Activated CD4-positive, alpha-beta T cell treated with anti-CD3 and anti-CD28 coated beads, Interleukin-2, Interleukin-4, amounts not matched to agents 100 ng/mL and 50 ng/mL, durations not matched to agents 16 hours and 8 hours (primary cell): ENCODE results near the gene CDK14.

Experiments
- DNase-seq: peaks from one replicate; pipeline ENCODE4 v3.0.0-alpha.2; 2020; ENCODE audit warnings: low spot score

CDK14 gene

DNA sequence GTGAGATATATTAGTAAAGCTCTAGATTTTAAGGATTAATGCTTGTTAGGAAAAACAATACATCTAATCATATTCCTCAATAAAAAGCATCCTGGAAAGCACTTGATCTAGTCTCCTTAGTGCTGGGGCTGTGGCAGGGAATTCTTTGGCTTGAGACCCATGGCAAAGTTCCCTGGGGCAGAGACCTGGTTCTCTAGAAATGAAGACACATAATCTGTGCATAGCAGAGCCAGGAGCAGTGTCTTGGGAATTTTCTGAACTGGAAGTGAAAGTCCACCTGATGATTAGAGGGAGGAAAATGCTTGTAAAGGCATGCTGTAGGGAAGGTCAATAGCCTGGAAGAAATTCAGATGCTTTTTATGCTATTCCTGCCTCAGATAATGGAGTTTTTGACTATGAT lies 247.4 kb downstream of the CDK14 start:
- DNase-seq = no peak

DNA sequence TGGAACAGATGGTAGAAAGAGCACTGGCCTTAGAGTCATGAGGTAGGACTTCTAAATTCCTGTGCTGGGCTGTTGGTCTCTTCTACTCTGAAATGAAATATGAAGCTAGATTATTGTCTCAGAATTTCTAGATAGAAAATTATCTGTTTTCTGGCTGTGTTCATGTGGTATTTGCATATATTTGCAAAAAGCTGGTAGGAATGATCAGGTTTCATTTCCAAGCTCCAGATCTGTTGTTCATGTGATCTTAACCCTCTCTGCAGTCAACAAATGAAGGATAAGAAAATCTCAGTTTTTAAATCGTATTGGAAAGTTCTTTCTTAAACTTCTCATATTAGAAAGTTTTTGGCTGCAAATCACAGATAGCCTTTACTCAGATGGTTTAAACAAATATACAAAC lies 248.3 kb downstream of the CDK14 start:
- no peak for DNase-seq

DNA sequence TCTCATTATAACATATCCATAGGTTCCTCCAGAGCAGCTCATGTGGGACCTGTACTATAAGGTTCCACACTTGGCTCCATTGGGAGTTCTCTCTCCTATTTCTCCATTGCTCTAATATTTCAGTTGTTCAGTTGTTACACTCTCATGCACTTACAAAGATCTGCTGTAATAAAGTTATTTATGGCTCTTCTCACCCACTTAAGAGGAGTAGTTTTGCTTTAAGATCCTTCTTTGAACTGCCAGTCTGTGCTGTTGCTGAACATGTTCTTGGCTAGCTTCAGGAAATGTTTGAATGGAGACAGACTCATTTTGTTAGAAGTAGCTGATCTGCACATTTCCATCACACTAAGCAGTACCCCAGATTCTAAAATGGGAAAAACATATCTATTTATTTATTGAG lies 250.1 kb downstream of the CDK14 start:
- DNase-seq = no peak

DNA sequence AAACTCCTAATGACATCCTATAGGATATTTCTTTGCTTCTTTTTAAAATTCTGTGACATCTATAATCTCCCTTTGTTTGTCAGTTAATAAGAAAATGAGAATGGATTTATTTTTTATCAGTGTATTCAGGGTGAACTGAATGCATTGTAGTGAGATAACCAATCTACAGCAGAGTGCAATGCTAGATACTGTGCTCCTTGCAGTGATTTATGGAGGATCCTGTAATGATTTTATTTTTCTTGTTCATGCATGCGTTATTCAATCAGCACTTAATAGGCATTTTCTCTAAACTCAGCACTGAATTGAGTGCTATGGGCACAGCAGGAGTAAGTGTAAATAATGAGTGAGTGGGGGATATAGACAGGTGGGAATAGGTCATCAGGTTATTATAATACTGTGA lies 253.9 kb downstream of the CDK14 start:
- DNase-seq = no peak

DNA sequence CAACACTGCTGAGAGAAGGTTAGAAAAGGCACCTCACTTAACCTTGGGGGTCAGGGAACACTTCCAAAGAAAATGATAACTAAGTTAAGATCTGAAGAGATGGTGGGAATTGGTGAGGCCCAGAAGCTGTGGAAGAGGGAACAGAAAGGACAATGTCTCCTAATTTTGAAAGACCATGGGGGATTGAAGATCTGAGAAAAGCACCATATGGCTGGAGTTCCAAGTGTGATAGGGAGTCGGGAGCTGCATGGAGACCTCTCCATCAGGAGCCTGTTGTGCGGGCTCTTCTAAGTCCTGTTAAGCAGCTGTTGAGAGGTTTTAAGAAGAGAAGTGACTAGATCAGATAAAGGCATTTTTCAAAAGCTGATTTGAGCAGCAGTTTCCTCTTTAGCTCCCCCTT lies 254.3 kb downstream of the CDK14 start:
- DNase-seq = no peak

DNA sequence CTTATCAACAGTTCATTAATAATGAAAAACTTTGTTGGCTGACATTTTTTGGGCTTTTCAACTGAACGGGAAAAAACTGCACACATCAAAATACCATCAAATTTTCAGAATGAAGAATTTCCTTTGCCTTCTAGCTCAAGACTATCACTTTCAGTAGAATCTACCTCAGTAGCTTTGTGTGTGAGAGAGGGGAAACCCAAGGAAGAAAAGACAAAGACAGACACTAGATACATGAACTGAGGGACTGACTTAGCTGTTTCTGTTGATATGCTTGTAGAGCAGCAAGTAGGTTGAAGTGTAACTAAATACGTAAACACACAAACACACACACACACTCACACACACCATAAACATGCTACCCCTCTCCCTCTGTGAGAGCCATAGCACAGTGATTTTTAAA lies 257.1 kb downstream of the CDK14 start:
- DNase-seq = no peak

DNA sequence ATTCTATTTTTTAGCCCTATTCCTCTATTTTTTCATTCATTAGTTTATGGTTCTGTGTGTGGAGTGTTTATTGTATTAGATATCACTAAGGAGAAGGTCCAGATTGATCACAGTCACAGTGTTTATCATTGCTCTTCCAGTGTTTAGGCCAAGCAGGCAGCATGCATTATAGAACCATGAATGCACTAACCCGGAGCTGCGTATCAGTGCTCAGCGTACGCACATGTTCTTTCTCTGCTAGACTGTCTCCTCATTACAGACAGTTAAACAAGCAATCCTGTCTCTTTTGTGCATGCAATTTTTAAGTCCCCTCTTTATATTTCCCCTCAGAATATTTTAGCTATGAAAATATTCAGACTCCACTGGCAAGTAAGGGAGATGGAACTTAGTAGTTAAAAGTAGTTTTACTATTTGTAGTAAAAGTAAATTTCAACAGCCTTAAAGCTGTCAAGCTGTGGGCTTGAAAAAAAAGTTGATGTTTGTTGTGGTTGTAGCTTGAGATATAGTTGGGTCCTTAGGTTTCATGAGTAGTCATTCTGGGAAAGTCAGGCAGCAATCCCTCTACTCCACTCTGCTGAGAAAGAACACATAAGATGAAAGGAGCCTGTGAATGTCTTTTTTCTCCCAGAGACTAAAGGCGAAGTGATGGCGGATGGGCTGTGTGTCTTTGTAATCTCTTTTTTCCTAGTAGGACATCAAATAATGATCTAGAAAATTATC lies 260.4 kb downstream of the CDK14 start:
- DNase-seq = no peak

DNA sequence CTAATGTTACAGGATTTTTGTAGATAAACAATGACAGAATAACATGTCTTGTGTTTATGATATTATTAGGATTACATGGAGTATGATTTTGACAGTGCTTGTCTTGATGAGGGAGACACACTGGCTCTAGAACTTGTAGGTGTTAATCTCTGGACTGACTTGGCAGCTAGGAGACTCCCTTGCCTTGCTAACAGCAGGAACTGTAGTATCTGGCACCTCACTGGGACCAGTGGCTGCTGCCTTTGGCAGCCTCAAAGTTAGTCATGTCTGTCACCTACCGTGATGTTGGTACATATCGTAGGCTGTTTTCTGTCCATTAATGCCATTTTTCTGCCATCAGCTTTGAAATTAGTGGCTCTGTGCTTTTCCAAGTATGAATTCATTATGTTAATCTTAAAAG lies 261.5 kb downstream of the CDK14 start:
- DNase-seq = no peak

DNA sequence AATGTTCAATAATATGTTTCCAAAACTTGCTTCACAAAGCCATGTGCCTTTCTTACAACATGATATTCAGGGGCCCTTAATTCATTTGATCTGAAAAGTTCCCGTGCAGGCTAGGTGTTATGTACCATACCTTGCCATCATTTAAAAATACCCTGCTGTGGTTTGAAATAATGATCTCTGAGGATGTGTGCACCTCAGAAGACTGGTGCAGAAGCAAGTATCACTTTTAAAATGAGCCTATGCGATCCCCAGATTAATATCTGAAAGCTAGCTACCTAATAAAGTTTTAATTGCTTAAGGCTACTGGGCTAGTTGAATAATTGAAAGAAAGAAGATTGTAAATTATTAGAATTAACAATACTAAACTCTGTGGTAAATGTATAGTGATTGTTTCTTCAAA lies 262.4 kb downstream of the CDK14 start:
- no peak for DNase-seq

DNA sequence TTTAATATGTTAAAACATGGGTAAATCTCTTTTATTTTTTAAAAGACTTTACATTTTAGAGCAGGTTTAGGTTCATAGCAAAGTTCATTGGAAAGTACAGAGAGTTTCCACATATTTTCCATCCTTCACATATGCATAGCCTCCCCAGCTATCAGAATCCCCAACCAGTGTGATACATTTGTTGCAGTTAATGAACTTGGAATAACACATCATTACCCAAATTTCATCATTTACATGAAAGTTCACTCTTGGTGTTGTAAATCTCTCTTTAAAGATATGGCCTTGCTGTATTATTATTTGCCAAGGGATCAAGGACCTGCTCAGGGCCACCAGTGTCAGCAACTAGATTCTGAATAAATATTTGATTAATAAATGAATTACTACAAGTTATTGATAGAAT lies 263.4 kb downstream of the CDK14 start:
- no peak for DNase-seq

DNA sequence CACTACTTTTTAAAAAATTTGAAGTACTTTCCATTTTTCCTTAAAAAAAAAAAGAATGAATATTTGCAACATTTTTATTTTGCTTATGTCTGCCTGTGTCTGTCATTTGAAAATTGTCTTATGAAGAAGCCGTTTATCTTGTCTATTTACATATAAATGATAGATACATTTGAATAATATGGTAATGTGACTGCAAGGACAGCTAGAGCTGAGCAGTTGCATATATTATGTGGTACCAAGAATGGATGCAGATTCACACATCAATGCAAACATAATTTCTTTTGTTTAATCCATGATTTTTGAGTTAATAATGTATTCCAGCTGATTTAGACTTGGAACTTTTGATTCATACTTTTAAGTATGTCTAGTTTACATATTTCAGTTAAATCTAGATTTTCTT lies 268.0 kb downstream of the CDK14 start:
- no peak for DNase-seq

DNA sequence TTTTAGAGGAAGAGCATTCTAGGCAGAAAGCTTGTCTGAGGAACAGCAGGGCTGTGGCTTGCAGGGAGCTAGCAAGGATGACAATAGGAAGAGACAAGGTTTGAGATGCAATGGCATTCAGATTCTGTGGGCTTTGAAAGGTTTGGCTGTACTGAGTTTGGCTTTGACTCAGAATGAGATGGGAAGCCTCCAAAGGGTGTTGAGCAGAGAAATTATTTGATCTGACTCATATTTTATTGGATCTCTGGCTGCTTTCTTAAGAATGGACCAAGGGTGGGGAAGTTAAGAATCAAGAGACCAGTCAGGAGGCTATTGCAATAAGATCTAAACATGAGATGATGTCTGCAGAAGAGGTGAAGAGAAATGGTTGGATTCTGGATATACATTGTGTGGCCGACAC lies 273.2 kb downstream of the CDK14 start:
- DNase-seq = no peak

DNA sequence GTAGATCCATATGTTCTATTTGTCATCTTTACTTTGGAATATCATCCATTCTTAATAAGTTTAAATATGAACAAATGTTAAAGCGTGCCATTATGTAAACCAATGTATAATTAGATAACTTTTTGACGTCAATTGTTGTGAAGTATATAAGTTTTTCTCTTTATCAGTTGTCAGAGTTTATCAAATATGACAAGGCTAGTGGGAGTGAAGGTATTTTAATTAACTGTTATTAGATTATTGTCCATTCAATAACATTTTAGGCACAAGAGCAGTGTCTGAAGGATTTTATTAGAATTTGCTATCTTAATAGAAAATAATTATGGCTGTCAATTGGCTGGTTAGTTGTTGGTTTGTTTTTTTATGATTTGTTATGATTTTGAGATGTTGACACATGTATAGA lies 280.6 kb downstream of the CDK14 start:
- no peak for DNase-seq

DNA sequence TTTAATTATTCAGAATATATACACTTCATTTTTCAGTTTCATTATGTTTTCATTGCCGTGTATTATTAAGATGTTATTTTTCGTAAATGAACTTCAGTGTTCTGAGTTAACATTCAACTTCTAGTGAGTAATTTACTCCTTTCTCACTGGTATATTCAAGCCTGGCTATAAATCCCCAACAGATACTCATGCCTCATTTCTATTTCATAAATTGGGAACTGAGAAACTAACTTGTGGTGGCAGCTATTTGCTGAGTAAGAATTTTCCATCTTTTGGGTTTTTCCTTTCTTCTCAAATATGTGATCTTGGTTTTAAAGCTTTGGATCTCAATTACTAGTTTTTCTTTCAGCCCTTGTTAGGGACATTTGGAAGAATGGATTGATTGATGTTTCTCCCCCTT lies 281.1 kb downstream of the CDK14 start:
- DNase-seq = no peak

DNA sequence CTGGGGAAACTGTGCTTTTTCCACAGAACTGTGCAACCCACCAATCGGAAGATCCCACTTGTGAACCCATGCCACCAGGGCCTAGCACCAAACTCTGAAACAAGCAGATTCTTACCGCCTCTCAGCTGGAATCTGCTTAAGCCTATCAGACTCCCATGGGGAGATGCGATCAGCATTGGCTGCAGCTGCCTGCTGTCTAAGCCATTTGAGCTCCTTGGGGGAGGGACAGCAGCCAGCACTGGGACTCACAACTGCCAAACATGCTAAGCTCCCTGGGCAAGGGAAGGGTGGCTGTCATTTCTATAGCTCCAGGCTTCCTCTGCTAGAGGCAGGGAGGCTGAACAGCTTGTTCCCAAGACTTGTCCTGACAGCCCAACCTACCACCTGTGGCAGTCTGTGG lies 283.8 kb downstream of the CDK14 start:
- DNase-seq = no peak

DNA sequence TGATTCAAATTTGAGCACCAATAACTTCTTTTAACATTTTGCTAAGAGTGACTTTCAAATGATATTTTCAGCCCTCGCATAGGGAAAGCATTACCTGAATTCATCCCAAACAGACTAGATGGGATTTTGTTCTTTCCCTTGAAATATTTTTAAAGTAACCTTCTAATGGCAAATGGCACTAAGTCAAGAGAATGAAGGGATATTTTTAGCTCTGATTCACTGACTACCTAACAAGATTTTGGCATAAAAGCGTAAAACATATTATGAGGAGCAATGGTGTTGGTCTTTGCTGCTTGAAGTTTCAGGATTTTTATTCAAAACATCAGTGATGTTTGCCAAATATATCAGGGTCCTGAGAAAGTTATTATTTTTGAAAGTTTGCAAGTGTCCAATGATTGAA lies 290.3 kb downstream of the CDK14 start:
- no peak for DNase-seq

DNA sequence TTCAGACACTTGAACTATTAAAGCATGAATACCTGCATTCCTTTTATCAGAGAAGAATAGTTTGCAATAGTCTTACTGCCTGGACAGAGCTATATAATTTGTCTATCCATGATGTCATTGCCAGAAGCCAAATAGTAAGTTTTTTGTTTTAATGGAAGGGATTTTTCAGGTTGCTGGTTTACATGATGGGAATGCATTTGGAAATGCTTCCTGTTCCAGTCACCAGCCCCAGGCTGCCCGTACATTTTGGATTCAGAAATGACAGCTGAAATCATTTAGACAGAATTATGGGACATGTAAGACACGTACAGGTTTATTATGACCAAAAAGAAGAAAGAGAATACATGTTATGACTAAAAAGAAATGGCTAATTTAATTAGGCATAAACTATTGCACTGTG lies 293.1 kb downstream of the CDK14 start:
- DNase-seq = no peak

DNA sequence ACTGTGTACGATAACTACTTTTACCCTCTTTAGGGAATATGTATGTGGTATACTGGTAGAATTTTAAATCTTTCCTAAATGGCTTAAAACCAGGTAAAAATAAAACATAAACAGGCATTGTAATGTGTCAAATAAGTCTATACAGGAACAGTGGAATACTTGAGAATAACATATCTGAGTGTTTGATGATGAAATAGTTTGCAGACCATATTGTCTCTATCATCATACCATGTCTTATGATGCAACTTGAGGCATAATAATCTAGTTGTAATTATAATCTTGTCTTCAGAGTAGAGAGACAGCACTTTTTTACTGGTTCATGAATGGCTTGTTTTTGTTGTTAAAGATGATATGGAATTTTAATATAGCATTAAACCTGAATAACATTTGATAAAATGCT lies 293.5 kb downstream of the CDK14 start:
- DNase-seq = no peak

DNA sequence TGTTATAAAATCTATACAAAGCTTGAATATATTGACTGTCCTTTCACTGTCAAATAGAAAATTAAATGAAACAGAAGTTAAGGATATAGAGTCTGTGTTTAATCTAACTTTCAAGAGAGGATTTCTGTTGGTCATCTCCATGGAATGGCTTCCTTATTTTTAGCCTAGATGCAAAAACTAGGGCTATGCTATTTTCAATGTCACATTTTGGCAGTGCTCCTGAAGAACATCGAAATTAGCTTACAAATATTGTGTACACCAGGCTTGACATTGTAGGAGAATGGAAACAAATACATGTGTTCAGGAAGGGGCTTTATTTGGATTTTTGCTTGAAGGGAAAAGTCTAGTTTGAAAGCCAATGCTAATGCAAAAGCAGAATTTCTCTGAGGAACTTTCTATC lies 295.4 kb downstream of the CDK14 start:
- DNase-seq = no peak

DNA sequence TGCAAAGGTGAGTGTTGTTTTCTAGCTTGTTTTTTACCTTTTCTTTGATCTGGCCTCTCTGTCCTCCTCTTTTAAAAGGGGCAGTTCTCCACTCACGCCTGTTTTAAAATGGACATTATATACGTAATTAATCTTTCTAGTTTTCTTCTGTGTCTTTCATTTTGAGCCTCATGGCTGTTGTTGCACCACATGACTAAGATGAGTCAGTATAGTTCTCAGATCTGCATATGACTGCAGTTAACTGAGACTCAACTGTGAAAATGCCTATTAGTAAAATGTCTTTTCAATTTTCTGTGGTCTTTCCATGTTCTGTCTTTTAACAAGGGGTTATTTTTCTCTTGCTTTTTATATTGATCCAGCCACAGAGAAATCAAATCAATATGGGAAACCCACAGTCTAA lies 296.1 kb downstream of the CDK14 start:
- DNase-seq = no peak

DNA sequence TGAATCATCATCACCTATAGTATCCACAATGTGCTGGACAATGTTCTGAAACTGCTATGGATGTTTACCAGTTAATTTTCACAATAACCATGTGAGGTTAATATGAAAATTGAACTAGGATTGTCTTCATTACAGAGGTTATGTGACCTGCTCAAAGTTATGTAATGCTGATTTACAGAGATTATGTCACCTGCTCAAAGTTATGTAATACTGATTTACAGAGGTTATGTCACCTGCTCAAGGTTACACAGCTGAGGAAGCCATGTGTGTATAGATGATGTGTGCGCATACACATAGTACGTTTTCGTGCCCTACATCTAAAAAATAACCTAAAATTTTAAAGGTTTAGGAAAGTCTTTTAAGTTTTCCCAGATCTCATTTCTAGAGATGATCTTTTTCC lies 298.0 kb downstream of the CDK14 start:
- DNase-seq = no peak

DNA sequence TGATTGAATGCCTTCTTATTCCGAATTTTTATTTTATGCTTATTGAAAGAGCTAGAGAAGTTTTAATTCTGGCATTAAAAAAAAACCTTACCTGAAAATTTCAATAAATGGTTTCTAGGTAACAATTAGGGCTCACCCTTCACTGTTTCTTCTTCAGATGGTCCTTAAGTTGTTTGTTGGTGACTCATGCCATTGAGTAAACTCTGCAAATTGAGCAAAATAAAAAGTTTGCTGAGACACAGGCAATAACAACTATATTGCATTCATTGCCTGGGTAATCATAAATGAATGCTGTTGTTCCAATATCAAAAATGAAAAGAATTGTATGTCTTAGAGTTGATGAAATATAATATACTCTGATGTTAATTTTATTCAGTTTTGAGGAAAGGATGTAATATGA lies 300.3 kb downstream of the CDK14 start:
- DNase-seq = no peak

DNA sequence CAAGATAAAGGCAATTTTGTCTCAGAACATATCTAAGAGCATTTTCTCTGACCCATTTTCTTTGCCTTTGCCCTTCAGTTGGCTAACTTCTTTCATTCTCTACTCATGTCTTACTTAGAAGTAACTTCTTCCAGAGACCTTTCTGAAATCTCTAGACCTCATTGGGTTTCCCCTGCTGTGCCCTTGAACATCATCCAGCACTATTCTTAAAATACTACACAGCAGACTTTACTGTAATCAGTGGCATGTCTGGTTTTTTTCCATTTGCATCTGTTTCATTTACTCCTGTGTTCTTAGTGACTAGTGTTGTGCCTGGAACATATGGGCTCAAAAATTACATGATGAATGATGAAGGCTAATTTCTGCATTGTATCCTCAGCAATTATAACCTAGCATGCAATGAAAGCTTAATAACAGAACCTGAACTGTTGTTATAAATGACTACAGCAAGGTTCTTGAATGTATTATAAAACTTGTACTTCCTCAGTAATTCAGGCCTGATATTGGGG lies 301.9 kb downstream of the CDK14 start:
- DNase-seq = no peak

DNA sequence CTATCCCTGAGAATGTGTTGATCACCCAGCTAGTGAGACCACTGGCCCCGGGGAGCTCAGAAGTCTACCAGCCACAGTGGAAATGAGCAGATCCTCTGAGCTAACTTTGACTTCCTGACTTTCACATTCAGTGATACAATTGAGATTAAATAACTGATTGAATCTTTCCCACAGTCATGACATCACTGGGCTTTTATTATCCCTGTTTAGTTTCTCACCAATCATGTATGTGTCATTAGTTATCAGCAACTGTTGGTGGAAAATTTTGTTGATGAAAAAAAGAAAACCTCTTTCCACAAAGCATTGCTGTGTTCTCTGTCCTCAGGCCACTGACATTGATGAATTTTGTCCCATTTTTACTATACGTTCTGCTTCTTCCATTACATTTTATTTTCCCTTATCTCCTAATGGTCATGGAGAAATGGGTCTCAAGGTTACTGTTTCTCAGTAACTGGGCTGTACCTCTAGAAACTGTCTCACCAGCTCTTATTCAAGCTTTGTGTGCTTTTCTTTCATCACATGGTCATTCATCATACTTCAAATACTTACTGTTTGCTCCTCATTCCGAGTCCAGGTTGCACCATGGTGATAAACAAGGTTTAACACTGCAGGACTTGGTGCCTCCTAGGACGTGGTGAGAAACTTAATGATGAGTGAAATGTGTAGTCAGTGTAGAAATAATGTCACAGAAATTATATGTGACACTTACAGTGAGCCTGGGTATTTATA lies 304.7 kb downstream of the CDK14 start:
- no peak for DNase-seq
